Nephron progenitor cell (in vitro differentiated cells): ENCODE measurements around the gene ZNF418.

Experiments used
- DNase-seq: peaks from one replicate; pipeline ENCODE4 v3.0.0; 2021
- H3K27ac Mint-ChIP-seq: 2 replicates; pipeline ENCODE4 v1.8.0; 2021; ENCODE audit warnings: mild to moderate bottlenecking, moderate library complexity, mixed read lengths
- H3K27me3 Mint-ChIP-seq: 2 replicates; pipeline ENCODE4 v1.8.0; 2021; ENCODE audit warnings: mild to moderate bottlenecking, low read depth, mixed read lengths; ENCODE audit not compliant: poor library complexity
- H3K36me3 Mint-ChIP-seq: 2 replicates; pipeline ENCODE4 v1.8.0; 2021; ENCODE audit warnings: low read depth, mixed read lengths
- H3K4me1 Mint-ChIP-seq: 2 replicates; pipeline ENCODE4 v1.8.0; 2021; ENCODE audit warnings: mixed read lengths
- H3K4me3 Mint-ChIP-seq: 2 replicates; pipeline ENCODE4 v1.8.0; 2021; ENCODE audit warnings: mild to moderate bottlenecking, moderate library complexity, mixed read lengths
- H3K9me3 Mint-ChIP-seq: 2 replicates; pipeline ENCODE4 v1.8.0; 2021; ENCODE audit warnings: mild to moderate bottlenecking, moderate library complexity, mixed read lengths
- TF ChIP-seq, protein P1 (sequence below): fragments of 200-600 bp; sonication (generic); IDR thresholded peaks from 2 replicates; pipeline ENCODE4 v1.5.0; 2021; ENCODE audit warnings: antibody characterized with exemption

ZNF418 gene

DNA sequence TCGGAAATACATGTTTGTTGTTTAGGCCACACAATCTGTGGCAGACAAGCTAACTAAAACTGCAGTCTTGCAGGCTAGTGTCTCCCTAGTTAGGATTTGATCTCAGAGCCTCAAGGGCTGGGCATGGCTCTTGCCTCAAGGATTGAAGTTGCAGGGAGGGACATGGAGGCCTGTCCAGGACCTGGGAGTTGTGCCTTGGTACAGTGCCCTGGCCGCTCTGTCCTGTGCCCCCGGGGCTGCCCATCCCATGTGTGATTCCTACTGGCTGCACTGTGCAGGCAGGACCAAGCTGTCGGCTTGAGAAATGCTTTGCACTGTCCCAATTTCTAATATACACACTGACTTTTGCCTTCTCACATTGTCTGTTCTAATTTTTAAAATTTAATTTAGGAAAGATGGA, 19.8 kb upstream of the ZNF418 start:
- TF ChIP-seq, protein P1, sequence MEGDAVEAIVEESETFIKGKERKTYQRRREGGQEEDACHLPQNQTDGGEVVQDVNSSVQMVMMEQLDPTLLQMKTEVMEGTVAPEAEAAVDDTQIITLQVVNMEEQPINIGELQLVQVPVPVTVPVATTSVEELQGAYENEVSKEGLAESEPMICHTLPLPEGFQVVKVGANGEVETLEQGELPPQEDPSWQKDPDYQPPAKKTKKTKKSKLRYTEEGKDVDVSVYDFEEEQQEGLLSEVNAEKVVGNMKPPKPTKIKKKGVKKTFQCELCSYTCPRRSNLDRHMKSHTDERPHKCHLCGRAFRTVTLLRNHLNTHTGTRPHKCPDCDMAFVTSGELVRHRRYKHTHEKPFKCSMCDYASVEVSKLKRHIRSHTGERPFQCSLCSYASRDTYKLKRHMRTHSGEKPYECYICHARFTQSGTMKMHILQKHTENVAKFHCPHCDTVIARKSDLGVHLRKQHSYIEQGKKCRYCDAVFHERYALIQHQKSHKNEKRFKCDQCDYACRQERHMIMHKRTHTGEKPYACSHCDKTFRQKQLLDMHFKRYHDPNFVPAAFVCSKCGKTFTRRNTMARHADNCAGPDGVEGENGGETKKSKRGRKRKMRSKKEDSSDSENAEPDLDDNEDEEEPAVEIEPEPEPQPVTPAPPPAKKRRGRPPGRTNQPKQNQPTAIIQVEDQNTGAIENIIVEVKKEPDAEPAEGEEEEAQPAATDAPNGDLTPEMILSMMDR, result no peak
- no peak for DNase-seq
- Mint-ChIP-seq H3K27me3 (peaks cover 5% of the 10 kb centered on the region), H3K4me1 (no peaks in the 10 kb centered on the region), H3K27ac (no peak overlapping the region), H3K4me3 (no peak overlapping the region), H3K36me3 (peaks cover 22% of the 10 kb centered on the region), H3K9me3 (peaks cover 87% of the 10 kb centered on the region)

DNA sequence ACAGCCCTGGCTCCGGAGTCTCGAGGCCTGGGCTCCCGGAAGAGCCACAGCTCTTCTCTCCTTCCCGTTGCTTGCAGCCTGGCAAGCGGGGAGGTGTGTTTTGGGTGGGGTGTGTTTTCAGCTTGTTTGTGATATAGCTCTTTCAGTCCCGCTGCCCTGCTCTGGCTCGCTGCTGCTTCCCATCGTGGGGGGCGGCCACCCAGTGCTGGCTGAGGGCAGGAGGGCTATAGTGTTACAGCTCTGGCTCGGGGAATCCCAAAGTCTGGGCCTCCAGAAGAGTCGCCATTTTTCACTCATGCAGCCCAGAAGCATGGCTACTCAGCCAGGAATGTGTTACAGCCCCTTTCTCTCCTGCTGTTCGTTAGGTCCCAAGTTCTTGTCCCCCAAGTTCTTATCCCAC, 14.5 kb upstream of the ZNF418 start:
- DNase-seq, result no peak
- TF ChIP-seq, protein P1, result no peak
- H3K9me3 Mint-ChIP-seq, result peaks cover 85% of the 10 kb centered on the region
- H3K27me3 Mint-ChIP-seq, result peaks cover 2% of the 10 kb centered on the region
- H3K36me3 Mint-ChIP-seq, result peaks cover 32% of the 10 kb centered on the region
- H3K4me1 Mint-ChIP-seq, result peaks cover 12% of the 10 kb centered on the region
- no peak overlapping the region for H3K4me3 Mint-ChIP-seq
- no peak overlapping the region for H3K27ac Mint-ChIP-seq

GRCh38 chr19:57949296-57949695, 14.1 kb upstream of the ZNF418 start:
- Mint-ChIP-seq H3K27ac (no peak overlapping the region), H3K9me3 (peaks cover 85% of the 10 kb centered on the region), H3K27me3 (peaks cover 2% of the 10 kb centered on the region), H3K36me3 (peaks cover 36% of the 10 kb centered on the region), H3K4me1 (peaks cover 12% of the 10 kb centered on the region), H3K4me3 (no peak overlapping the region)
- no peak for DNase-seq
- TF ChIP-seq, protein P1, result no peak

- H3K4me3 Mint-ChIP-seq, result peak within 1 kb of the TSS; percentile 92
- peaks cover 53% of the 10 kb centered on the region for H3K36me3 Mint-ChIP-seq
- TF ChIP-seq, protein P1, result peak; percentile 48
- H3K4me1 Mint-ChIP-seq, result peaks cover 12% of the 10 kb centered on the region
- H3K9me3 Mint-ChIP-seq, result peaks cover 86% of the 10 kb centered on the region
- H3K27ac Mint-ChIP-seq, result peak within 1 kb of the TSS; percentile 88
- DNase-seq, result peak; percentile 91
- no peaks in the 10 kb centered on the region for H3K27me3 Mint-ChIP-seq
These were observed 12.4 kb upstream of the ZNF418 start, which contains the start of gene ZNF256 for GRCh38 chr19:57947419-57948134. Gene ZNF256, minus strand, starts transcription at chr19:57947706. Its CDS starts 232 bp downstream, at chr19:57947474.

- Mint-ChIP-seq H3K4me1 (peaks cover 12% of the 10 kb centered on the region), H3K4me3 (peak overlapping the region; percentile 92), H3K27me3 (no peaks in the 10 kb centered on the region), H3K9me3 (peaks cover 88% of the 10 kb centered on the region), H3K27ac (no peak overlapping the region), H3K36me3 (peaks cover 58% of the 10 kb centered on the region)
- TF ChIP-seq, protein P1, result no peak
- no peak for DNase-seq
These were observed 11.9 kb upstream of the ZNF418 start for GRCh38 chr19:57947088-57947418.

- peaks cover 66% of the 10 kb centered on the region for H3K36me3 Mint-ChIP-seq
- H3K27ac Mint-ChIP-seq, result peak overlapping the region; percentile 58
These were observed 11.1 kb upstream of the ZNF418 start for GRCh38 chr19:57946316-57946715.

More at GRCh38 chr19:57946316-57946715, 11.1 kb upstream of the ZNF418 start:
- TF ChIP-seq, protein P1, result no peak
- no peak for DNase-seq
- Mint-ChIP-seq H3K4me1 (peaks cover 12% of the 10 kb centered on the region), H3K9me3 (peaks cover 89% of the 10 kb centered on the region), H3K4me3 (peak overlapping the region; percentile 92), H3K27me3 (no peaks in the 10 kb centered on the region)
